Activated CD8-positive, alpha-beta memory T cell treated with anti-CD3 and anti-CD28 coated beads, Interleukin-2, amount 50 U/mL, for 48 hours (primary cell): ENCODE data around the gene EIF3K.
"Not testable (repeated sequence)": the region's sequence is repeated elsewhere in the genome, so short reads cannot be mapped to it uniquely, and the experiment has no call there.

Experiments
- DNase-seq: peaks from one replicate; pipeline ENCODE4 v3.0.0-alpha.2; 2020

The EIF3K gene

GRCh38 chr19:38618590-38619360, at the start of gene EIF3K:
TSS of gene EIF3K (plus strand) at chr19:38619188. CDS start at chr19:38619269, 81 bp downstream.
- peak; percentile 100 for DNase-seq

GRCh38 chr19:38569368-38569983, 49.5 kb upstream of the EIF3K start:
- no peak for DNase-seq

- no peak for DNase-seq
These were observed 47.3 kb upstream of the EIF3K start for GRCh38 chr19:38571682-38572081.

- DNase-seq = no peak
These were observed 41.2 kb upstream of the EIF3K start for GRCh38 chr19:38577826-38578225.

GRCh38 chr19:38579304-38579703, 39.7 kb upstream of the EIF3K start:
- not testable (repeated sequence) for DNase-seq

GRCh38 chr19:38580080-38580479, 38.9 kb upstream of the EIF3K start:
- no peak for DNase-seq

GRCh38 chr19:38583219-38583984, 35.6 kb upstream of the EIF3K start:
- DNase-seq = no peak

- DNase-seq = no peak
These were observed 35.0 kb upstream of the EIF3K start for GRCh38 chr19:38583985-38584305.

- no peak for DNase-seq
These were observed 31.4 kb upstream of the EIF3K start for GRCh38 chr19:38587562-38587961.

GRCh38 chr19:38588041-38588440, 30.9 kb upstream of the EIF3K start:
- DNase-seq = no peak

- DNase-seq = no peak
These were observed 26.0 kb upstream of the EIF3K start for GRCh38 chr19:38592940-38593339.

- DNase-seq = peak; percentile 71
These were observed 22.7 kb upstream of the EIF3K start for GRCh38 chr19:38596057-38596981.

GRCh38 chr19:38597075-38597474, 21.9 kb upstream of the EIF3K start:
- no peak for DNase-seq

- no peak for DNase-seq
These were observed 19.3 kb upstream of the EIF3K start for GRCh38 chr19:38599722-38600121.

GRCh38 chr19:38602856-38603255, 16.1 kb upstream of the EIF3K start:
- not testable (repeated sequence) for DNase-seq

- no peak for DNase-seq
These were observed 12.9 kb upstream of the EIF3K start for GRCh38 chr19:38606131-38606530.

GRCh38 chr19:38614289-38614688, 4.7 kb upstream of the EIF3K start:
- DNase-seq = no peak

- DNase-seq = no peak
These were observed 3.9 kb upstream of the EIF3K start for GRCh38 chr19:38615007-38615581.

GRCh38 chr19:38616265-38616664, 2.7 kb upstream of the EIF3K start:
- no peak for DNase-seq

GRCh38 chr19:38617283-38617763, 1.7 kb upstream of the EIF3K start:
- peak; percentile 66 for DNase-seq

- DNase-seq = peak; percentile 85
These were observed 1.0 kb upstream of the EIF3K start, which contains the start of gene MAP4K1 for GRCh38 chr19:38617764-38618589. TSS of gene MAP4K1 (minus strand) at chr19:38617953. CDS start at chr19:38617895, 58 bp downstream.
